Hepatocyte (in vitro differentiated cells): ENCODE results near the gene ZFYVE28.

Source experiments
- EZH2 ChIP-seq: fragments of 200-600 bp; sonication (generic); IDR thresholded peaks from 2 replicates; pipeline ENCODE4 v1.6.1; 2016; ENCODE audit warnings: antibody characterized with exemption, mild to moderate bottlenecking, borderline replicate concordance
- EZH2phosphoT487 ChIP-seq: fragments of 200-600 bp; sonication (generic); IDR thresholded peaks from one replicate; pipeline ENCODE4 v1.6.1; 2018; ENCODE audit warnings: antibody characterized with exemption, mild to moderate bottlenecking, low read depth, moderate library complexity; ENCODE audit not compliant: unreplicated experiment, severe bottlenecking
- TF ChIP-seq, protein P1 (sequence below): fragments of 200-600 bp; sonication (generic); IDR thresholded peaks from 2 replicates; pipeline ENCODE4 v1.5.1; 2016; ENCODE audit warnings: antibody characterized with exemption, mild to moderate bottlenecking; ENCODE audit not compliant: poor library complexity

DNA sequence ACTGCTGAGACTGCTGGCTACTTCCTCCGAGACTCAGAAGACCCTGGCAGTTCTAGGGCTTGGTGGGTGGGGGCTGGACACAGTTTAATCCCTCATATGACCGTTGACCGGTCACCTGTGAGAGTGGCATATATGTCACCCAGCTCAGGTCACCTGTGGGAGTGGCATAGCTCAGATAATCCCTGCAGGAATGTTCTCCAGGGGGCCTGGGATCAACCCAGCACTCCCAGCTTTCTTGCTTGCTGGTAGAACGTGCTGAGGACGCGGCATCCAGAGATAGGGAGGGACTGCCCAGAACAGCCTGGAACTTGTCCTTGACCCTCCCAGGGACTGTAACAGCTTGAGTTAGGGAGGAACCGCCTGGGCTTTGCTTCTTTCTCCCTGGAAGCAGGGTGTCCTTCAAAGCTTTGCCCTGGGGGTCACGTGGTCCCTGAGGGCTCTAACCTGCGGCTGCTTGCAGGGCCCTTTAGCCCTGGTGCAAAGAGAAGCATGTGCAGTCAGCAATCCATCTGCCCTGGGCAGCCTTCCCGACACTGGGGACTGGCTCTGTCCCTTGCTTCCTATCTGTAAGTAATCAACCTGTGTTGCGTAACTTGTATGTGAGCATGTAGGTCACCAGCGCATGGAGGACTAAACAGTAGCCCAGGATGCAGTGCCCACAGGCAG, 55.3 kb downstream of the ZFYVE28 start:
- TF ChIP-seq EZH2 = no peak
- TF ChIP-seq, protein P1, sequence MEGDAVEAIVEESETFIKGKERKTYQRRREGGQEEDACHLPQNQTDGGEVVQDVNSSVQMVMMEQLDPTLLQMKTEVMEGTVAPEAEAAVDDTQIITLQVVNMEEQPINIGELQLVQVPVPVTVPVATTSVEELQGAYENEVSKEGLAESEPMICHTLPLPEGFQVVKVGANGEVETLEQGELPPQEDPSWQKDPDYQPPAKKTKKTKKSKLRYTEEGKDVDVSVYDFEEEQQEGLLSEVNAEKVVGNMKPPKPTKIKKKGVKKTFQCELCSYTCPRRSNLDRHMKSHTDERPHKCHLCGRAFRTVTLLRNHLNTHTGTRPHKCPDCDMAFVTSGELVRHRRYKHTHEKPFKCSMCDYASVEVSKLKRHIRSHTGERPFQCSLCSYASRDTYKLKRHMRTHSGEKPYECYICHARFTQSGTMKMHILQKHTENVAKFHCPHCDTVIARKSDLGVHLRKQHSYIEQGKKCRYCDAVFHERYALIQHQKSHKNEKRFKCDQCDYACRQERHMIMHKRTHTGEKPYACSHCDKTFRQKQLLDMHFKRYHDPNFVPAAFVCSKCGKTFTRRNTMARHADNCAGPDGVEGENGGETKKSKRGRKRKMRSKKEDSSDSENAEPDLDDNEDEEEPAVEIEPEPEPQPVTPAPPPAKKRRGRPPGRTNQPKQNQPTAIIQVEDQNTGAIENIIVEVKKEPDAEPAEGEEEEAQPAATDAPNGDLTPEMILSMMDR = no peak
- TF ChIP-seq EZH2phosphoT487 = no peak
